ENCODE data around the gene ADGRE3. TPM values are rescaled to one million over a fixed set of nuclear protein-coding genes. Genes with fewer than 3 reads are reported as not detected.
A peak's percentile ranks its signal among the peaks of the same experiment; 100 is the strongest.

ADGRE3 gene, protein sequence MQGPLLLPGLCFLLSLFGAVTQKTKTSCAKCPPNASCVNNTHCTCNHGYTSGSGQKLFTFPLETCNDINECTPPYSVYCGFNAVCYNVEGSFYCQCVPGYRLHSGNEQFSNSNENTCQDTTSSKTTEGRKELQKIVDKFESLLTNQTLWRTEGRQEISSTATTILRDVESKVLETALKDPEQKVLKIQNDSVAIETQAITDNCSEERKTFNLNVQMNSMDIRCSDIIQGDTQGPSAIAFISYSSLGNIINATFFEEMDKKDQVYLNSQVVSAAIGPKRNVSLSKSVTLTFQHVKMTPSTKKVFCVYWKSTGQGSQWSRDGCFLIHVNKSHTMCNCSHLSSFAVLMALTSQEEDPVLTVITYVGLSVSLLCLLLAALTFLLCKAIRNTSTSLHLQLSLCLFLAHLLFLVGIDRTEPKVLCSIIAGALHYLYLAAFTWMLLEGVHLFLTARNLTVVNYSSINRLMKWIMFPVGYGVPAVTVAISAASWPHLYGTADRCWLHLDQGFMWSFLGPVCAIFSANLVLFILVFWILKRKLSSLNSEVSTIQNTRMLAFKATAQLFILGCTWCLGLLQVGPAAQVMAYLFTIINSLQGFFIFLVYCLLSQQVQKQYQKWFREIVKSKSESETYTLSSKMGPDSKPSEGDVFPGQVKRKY
- not detected for total RNA-seq

GRCh38 chr19:14674764-14675163 lies at the start of gene ADGRE3:
TSS of gene ADGRE3 (minus strand) at chr19:14674844. CDS start at chr19:14674770, 74 bp downstream.
- DNase-seq: no peak

DNA sequence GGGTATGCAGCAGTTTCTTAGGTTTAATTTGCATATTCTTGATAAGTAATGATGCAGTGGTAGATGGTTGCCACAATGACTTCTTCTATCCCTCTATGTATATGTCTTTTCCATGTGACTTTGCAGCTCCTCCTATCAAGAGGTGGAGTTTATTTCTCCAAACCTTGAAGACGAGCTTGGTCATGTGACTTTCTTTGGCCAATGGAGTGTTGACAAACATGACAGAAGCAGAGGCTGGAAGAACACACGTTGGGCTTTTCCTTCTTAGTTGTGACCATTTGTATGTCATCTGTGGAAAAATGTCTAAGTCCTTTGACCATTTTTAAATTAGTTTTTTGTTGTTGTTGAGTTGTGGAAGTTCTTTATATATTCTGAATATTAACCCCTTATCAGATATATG lies 47.5 kb upstream of the ADGRE3 start:
- DNase-seq: no peak

DNA sequence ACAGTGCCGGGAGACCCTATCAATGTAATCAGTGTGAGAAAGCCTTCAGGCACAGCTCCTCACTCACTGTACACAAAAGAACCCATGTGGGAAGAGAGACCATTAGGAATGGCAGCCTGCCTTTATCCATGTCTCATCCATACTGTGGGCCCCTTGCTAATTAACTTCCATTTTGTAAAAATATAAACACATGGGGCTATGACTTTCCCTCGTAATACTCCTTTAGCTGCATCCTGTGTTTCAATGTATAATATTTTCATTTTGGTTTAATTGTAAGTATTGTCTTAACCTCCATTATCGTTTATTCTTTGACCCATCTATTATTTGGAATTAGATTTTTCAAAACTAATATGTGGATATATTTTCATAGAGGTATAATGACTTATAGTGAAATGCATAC lies 44.5 kb upstream of the ADGRE3 start:
- no peak for DNase-seq

DNA sequence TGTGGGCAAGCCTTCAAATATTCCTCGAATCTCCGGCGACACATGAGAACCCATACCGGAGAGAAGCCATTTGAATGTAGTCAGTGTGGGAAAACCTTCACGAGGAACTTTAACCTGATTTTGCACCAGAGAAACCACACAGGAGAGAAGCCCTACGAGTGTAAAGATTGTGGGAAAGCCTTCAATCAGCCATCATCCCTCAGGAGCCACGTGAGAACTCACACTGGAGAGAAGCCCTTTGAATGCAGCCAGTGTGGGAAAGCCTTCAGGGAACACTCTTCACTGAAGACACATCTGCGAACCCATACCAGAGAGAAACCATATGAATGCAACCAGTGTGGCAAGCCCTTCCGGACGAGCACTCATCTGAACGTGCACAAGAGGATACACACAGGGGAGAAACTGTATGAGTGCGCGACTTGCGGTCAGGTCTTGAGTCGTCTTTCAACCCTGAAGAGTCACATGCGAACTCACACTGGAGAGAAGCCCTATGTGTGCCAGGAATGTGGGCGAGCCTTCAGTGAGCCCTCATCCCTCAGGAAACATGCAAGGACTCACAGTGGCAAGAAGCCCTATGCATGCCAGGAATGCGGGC lies 44.0 kb upstream of the ADGRE3 start:
- DNase-seq: no peak

GRCh38 chr19:14715841-14716240 lies 41.2 kb upstream of the ADGRE3 start:
- no peak for DNase-seq

- no peak for DNase-seq
These were observed 29.8 kb upstream of the ADGRE3 start for GRCh38 chr19:14704450-14704849.

GRCh38 chr19:14703833-14704232 lies 29.2 kb upstream of the ADGRE3 start:
- DNase-seq: no peak

GRCh38 chr19:14700711-14701375 lies 26.2 kb upstream of the ADGRE3 start:
- DNase-seq: no peak

GRCh38 chr19:14699641-14700040 lies 25.0 kb upstream of the ADGRE3 start:
- DNase-seq: no peak

GRCh38 chr19:14695471-14695870 lies 20.8 kb upstream of the ADGRE3 start:
- no peak for DNase-seq

DNA sequence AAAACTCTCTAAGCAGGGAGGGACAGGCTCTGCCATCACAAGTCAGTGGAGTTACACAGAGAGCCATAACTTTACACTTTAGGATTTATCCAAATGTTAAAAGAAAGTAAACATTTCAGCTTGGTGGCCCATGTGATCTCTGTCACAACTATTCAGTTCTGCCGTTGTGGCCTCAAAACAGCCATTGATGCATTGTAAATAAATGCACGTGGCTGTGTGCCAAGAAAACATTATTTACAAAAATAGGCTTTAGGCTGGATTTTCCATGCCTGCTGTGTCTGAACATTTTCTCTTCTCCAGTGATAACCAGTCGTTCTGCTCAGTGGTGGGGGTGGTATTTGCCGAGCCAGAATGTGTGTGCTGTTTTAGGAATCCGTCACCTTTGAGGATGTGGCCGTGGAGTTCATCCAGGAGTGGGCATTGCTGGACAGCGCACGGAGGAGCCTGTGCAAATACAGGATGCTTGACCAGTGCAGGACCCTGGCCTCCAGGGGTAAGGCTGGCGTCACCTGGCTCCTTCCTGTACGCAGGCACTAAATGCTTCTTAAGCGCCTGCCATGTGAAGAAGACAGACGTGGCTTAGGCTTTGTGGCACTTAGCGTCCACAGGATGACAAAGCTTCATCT lies 20.1 kb upstream of the ADGRE3 start:
- no peak for DNase-seq

- peak; percentile 93 for DNase-seq
These were observed 15.2 kb upstream of the ADGRE3 start, which contains the start of gene ZNF333 for GRCh38 chr19:14689598-14690503. TSS of gene ZNF333 (plus strand) at chr19:14690048. CDS start at chr19:14693492, 3,444 bp downstream.

DNA sequence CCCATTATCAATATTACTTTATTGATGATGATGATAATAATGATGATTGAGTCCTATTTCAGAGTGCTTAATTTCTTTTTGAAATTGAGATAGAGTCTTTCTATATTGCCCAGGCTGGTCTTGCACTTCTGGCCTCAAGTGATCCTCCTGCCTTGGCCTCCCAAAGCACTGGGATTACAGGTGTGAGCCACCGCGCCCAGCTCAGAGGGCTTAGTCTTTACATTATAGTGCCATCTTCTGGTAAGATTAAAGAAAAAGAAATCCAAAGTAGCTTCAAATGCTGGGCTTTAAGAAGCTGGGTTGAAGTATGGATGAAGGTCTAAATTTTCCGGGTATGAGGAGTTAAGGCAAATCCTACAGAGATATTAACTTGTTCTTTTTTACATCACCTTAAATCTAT lies 11.8 kb upstream of the ADGRE3 start:
- no peak for DNase-seq

DNA sequence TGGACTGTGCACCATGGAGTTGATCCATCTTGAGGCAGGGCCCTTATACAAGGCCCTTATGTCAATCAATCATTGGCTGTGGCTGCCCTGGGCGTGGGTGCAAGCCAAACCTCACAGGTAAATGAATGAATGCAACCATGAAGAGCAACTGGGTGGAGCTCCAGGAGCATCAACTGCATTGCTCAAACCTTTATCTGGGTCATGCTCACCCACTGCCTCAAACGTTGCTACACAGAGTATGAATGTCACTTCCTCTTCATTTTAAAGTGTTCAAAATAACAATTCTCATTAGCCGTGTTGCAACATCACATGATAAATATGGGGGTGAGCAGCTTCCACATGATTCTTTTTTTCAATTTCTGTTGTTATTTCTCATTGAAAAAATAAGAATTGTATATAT lies 8.8 kb upstream of the ADGRE3 start:
- no peak for DNase-seq

GRCh38 chr19:14682084-14682483 lies 7.4 kb upstream of the ADGRE3 start:
- no peak for DNase-seq

DNA sequence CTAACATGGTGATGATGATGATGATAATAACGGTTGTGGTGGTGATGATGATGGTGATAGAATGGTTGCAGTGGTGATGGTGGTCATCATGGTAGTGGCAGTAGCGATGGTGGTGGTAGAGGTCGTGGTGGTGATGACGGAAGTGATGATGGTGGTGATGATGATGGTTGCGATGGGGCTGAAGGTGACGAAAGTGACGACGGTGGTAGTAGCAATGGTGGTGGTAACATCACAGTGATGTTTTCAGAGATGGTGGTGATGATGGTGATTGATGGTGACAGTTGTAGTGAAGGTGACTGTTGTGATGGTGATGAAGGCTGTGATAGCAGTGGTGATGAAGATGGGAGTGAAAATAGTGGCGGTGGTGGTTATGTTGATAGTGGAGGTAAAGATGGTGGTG lies 3.6 kb upstream of the ADGRE3 start:
- no peak for DNase-seq

- no peak for DNase-seq
These were observed 2.8 kb upstream of the ADGRE3 start for GRCh38 chr19:14677464-14677863.

DNA sequence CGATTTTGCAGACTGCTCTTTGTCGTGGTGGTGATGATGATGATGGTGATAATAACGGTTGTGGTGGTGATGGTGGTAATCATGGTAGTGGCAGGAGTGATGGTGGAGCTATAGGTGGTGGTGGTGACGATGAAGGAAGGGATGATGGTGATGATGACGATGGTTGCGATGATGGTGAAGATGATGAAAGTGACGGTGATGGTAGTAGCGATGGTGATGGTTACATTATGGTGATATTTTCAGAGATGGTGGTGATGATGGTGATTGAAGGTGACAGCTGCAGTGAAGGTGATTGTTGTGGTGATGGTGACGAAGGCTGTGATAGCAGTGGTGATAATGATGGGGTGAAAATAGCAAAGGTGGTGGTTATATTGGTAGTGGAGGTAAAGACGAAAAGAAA lies 2.1 kb upstream of the ADGRE3 start:
- no peak for DNase-seq

GRCh38 chr19:14673088-14673487 lies 1.6 kb downstream of the ADGRE3 start:
- DNase-seq: no peak

GRCh38 chr19:14672188-14672872 lies 2.3 kb downstream of the ADGRE3 start:
- DNase-seq: no peak

DNA sequence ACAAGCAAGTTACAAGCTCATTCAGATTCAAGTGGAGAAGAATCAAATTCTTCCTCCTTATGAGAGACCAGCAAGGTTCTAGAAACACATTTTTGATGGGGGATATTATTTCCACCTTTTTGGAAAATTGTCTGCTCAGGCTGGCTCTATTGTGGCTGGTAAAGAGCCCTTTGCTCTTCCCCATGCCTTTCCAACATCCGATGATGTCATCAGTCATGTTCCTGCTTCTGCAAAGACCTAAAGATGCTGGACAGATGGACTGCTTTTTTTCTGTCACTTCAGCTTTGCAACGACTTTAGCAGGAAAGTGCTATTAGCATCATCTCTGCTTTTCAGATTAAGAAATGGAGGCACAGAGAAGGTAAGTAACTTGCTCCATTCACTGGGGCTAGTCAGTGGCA lies 4.2 kb downstream of the ADGRE3 start:
- no peak for DNase-seq
